HepG2 (cell line): ENCODE data around the gene SULT1E1. TPM values are rescaled to one million over a fixed set of nuclear protein-coding genes. Genes with fewer than 3 reads are reported as not detected.
A peak's percentile ranks its signal among the peaks of the same experiment; 100 is the strongest.

Experiments used
- ADNP ChIP-seq: sonication (generic); formaldehyde crosslinking; IDR thresholded peaks from 2 replicates; pipeline ENCODE4 v1.4.0; 2020; ENCODE audit warnings: missing genetic modification reagents
- ARID4A ChIP-seq: sonication (generic); formaldehyde crosslinking; IDR thresholded peaks from 2 replicates; pipeline ENCODE4 v1.5.0; 2020; ENCODE audit warnings: mild to moderate bottlenecking, missing genetic modification reagents, borderline replicate concordance
- ATF7-NPFF ChIP-seq: sonication (generic); formaldehyde crosslinking; IDR thresholded peaks from 2 replicates; pipeline ENCODE4 v1.8.1; 2023; ENCODE audit warnings: mild to moderate bottlenecking, low read depth, missing genetic modification reagents, moderate library complexity
- EEA1 ChIP-seq: sonication (generic); formaldehyde crosslinking; IDR thresholded peaks from 2 replicates; pipeline ENCODE4 v1.5.1; 2020; ENCODE audit warnings: mild to moderate bottlenecking, missing genetic modification reagents, borderline replicate concordance
- FOXC1 ChIP-seq: sonication (generic); formaldehyde crosslinking; IDR thresholded peaks from 2 replicates; pipeline ENCODE4 v1.8.0; 2022; ENCODE audit warnings: mild to moderate bottlenecking, missing genetic modification reagents, borderline replicate concordance
- JUND ChIP-seq: sonication (generic); formaldehyde crosslinking; IDR thresholded peaks from 2 replicates; pipeline ENCODE4 v1.8.0; 2022; ENCODE audit warnings: mild to moderate bottlenecking, missing genetic modification reagents
- KDM6A ChIP-seq: IDR thresholded peaks from 2 replicates; pipeline ENCODE4 v1.6.1; 2016; ENCODE audit warnings: low read depth
- MXI1 ChIP-seq: IDR thresholded peaks from 3 replicates; pipeline ENCODE4 v1.6.1; 2012; ENCODE audit warnings: low read depth, low read length, inconsistent platforms, borderline replicate concordance
- MYPOP ChIP-seq: sonication (generic); formaldehyde crosslinking; IDR thresholded peaks from 2 replicates; pipeline ENCODE4 v1.8.1; 2023; ENCODE audit warnings: mild to moderate bottlenecking, moderate library complexity, missing genetic modification reagents
- NAIF1 ChIP-seq: sonication (generic); formaldehyde crosslinking; IDR thresholded peaks from 2 replicates; pipeline ENCODE4 v1.5.0; 2020; ENCODE audit warnings: mild to moderate bottlenecking, missing genetic modification reagents, borderline replicate concordance
- NR0B2 ChIP-seq: sonication (generic); formaldehyde crosslinking; IDR thresholded peaks from 2 replicates; pipeline ENCODE4 v1.4.0; 2020; ENCODE audit warnings: mild to moderate bottlenecking, missing genetic modification reagents
- PHF20 ChIP-seq: sonication (generic); formaldehyde crosslinking; IDR thresholded peaks from 2 replicates; pipeline ENCODE4 v1.5.0; 2020; ENCODE audit warnings: mild to moderate bottlenecking, missing genetic modification reagents
- RARG ChIP-seq: sonication (generic); formaldehyde crosslinking; IDR thresholded peaks from 2 replicates; pipeline ENCODE4 v1.4.0; 2020; ENCODE audit warnings: low read depth, mild to moderate bottlenecking, missing genetic modification reagents
- RFXANK ChIP-seq: IDR thresholded peaks from 2 replicates; pipeline ENCODE4 v1.6.1; 2016
- SCMH1 ChIP-seq: sonication (generic); formaldehyde crosslinking; IDR thresholded peaks from 2 replicates; pipeline ENCODE4 v1.9.0; 2021; ENCODE audit warnings: missing genetic modification reagents, mild to moderate bottlenecking, borderline replicate concordance
- SNRNP70 ChIP-seq: fragments of 200-400 bp; formaldehyde crosslinking; IDR thresholded peaks from 2 replicates; pipeline ENCODE4 v1.6.1; 2017; ENCODE audit warnings: mild to moderate bottlenecking, low read depth, low read length, moderate library complexity
- SP2 ChIP-seq: sonication (generic); formaldehyde crosslinking; IDR thresholded peaks from 2 replicates; pipeline ENCODE4 v1.5.1; 2020; ENCODE audit warnings: mild to moderate bottlenecking, missing genetic modification reagents
- SUZ12 ChIP-seq: fragments of 150-350 bp; IDR thresholded peaks from 2 replicates; pipeline ENCODE4 v1.6.1; 2014; ENCODE audit warnings: low read depth, low read length
- XBP1 ChIP-seq: sonication (generic); formaldehyde crosslinking; IDR thresholded peaks from 2 replicates; pipeline ENCODE4 v1.5.0; 2020; ENCODE audit warnings: missing genetic modification reagents
- ZGPAT ChIP-seq: IDR thresholded peaks from 2 replicates; pipeline ENCODE4 v1.6.1; 2016; ENCODE audit warnings: mild to moderate bottlenecking
- ZNF496 ChIP-seq: sonication (generic); formaldehyde crosslinking; IDR thresholded peaks from 2 replicates; pipeline ENCODE4 v1.8.1; 2023; ENCODE audit warnings: mild to moderate bottlenecking, moderate library complexity, missing genetic modification reagents; ENCODE audit not compliant: insufficient replicate concordance
- ZNF501 ChIP-seq: sonication (generic); formaldehyde crosslinking; IDR thresholded peaks from 2 replicates; pipeline ENCODE4 v1.5.1; 2020; ENCODE audit warnings: mild to moderate bottlenecking, moderate library complexity, missing genetic modification reagents
- ZNF546 ChIP-seq: sonication (generic); formaldehyde crosslinking; conservative IDR thresholded peaks from 2 replicates; pipeline ENCODE4 v1.8.1; 2023; ENCODE audit warnings: mild to moderate bottlenecking, missing genetic modification reagents
- ZNF629 ChIP-seq: sonication (generic); formaldehyde crosslinking; conservative IDR thresholded peaks from 2 replicates; pipeline ENCODE4 v1.5.0; 2020; ENCODE audit warnings: missing genetic modification reagents
- polyA plus RNA-seq, 8 experiments: library from polyadenylated mRNA; depleted of rRNA in 3 of 8; stranded (reverse) in 7 of 8; unstranded in 1 of 8; fragments of >200 nt; fragmentation: Illumina TruSeq in 4 of 8; extraction: Trizol in 4 of 8; gene quantifications; 2 replicates each; pipeline versions ENCODE4 v1.2.1 to v1.2.3, GENCODE V29; 2011 to 2016; ENCODE audit warnings: low read depth in 4 of 8, missing spikeins in 1 of 8, mixed read lengths in 1 of 8; ENCODE audit not compliant: insufficient read depth in 1 of 8
- total RNA-seq, 5 experiments: library from RNA; depleted of rRNA; stranded (reverse); fragments of >200 nt; fragmentation: Illumina TruSeq; extraction: Trizol; gene quantifications; 2 replicates each; pipeline ENCODE4 v1.2.3, GENCODE V29; 2016; ENCODE audit warnings: low read depth in 1 of 5

Gene SULT1E1
- total and polyA plus RNA-seq, 2 of the 13 experiments (the other 11 are each of a cell fraction or from before 2014, with no cell fraction given), result 1.7 to 3.9 TPM

- TF ChIP-seq NR0B2 (CRISPR knock-in tag) (no peak), FOXC1 (CRISPR knock-in tag) (no peak), SNRNP70 (no peak), ZNF546 (no peak), NAIF1 (CRISPR knock-in tag) (no peak), ZNF496 (CRISPR knock-in tag) (no peak), ADNP (CRISPR knock-in tag) (no peak), EEA1 (CRISPR knock-in tag) (no peak), PHF20 (CRISPR knock-in tag) (no peak), SCMH1 (CRISPR knock-in tag) (no peak), ZGPAT (CRISPR knock-in tag) (peak; percentile 57; the same call in 1 of the 2 replicates), ZNF501 (CRISPR knock-in tag) (no peak), KDM6A (no peak), MXI1 (no peak), SP2 (no peak), ZNF629 (no peak), RARG (CRISPR knock-in tag) (no peak), JUND (no peak), MYPOP (CRISPR knock-in tag) (no peak), ARID4A (no peak), ATF7-NPFF (CRISPR knock-in tag) (0 out of 2 replicates have a peak, but pooled peaks have one; percentile 33), XBP1 (CRISPR knock-in tag) (no peak), RFXANK (CRISPR knock-in tag) (no peak), SUZ12 (no peak)
Observed at GRCh38 chr4:69830560-69831269, 29.2 kb downstream of the SULT1E1 start (continued).
